Mesenchymal stem cell (in vitro differentiated cells and primary cell): ENCODE data around the gene RUSF1.

Experiments used
- DNase-seq: peaks from one replicate; pipeline ENCODE4 v3.0.0-alpha.2; 2013
- H2AFZ ChIP-seq: one replicate; pipeline ENCODE4 v1.6.1; 2013; ENCODE audit warnings: low read depth, mild to moderate bottlenecking, control low read depth, inconsistent platforms, low read length, moderate library complexity
- H2AK5ac ChIP-seq: 2 replicates; pipeline ENCODE4 v1.6.1; 2013; ENCODE audit warnings: low read length, moderate library complexity, mild to moderate bottlenecking, inconsistent platforms; ENCODE audit not compliant: severe bottlenecking
- H2BK120ac ChIP-seq: one replicate; pipeline ENCODE4 v1.6.1; 2013; ENCODE audit warnings: low read depth, mild to moderate bottlenecking, inconsistent platforms, low read length, moderate library complexity
- H2BK12ac ChIP-seq, 2 experiments: one replicate each; pipeline ENCODE4 v1.6.1; 2013; ENCODE audit warnings: inconsistent platforms in 2 of 2, low read length in 2 of 2, mild to moderate bottlenecking in 2 of 2, moderate library complexity in 2 of 2, control low read depth in 1 of 2
- H2BK15ac ChIP-seq: one replicate; pipeline ENCODE4 v1.6.1; 2013; ENCODE audit warnings: mild to moderate bottlenecking, low read depth, inconsistent platforms; ENCODE audit not compliant: poor library complexity, severe bottlenecking
- H2BK5ac ChIP-seq: 2 replicates; pipeline ENCODE4 v1.6.1; 2013; ENCODE audit warnings: low read depth, mild to moderate bottlenecking, low read length, control low read depth, inconsistent platforms; ENCODE audit not compliant: poor library complexity, severe bottlenecking
- H3K14ac ChIP-seq, 2 experiments: one replicate each; pipeline ENCODE4 v1.6.1; 2013; ENCODE audit warnings: inconsistent platforms in 2 of 2, low read length in 2 of 2, control low read depth in 1 of 2, mild to moderate bottlenecking in 1 of 2, moderate library complexity in 1 of 2
- H3K18ac ChIP-seq, 2 experiments: one replicate each; pipeline ENCODE4 v1.6.1; 2013; ENCODE audit warnings: inconsistent platforms in 2 of 2, low read length in 2 of 2, control low read depth in 1 of 2, low read depth in 1 of 2, mild to moderate bottlenecking in 1 of 2
- H3K23ac ChIP-seq, 2 experiments: one replicate each; pipeline ENCODE4 v1.6.1; 2013; ENCODE audit warnings: inconsistent platforms in 2 of 2, low read length in 2 of 2, mild to moderate bottlenecking in 2 of 2, moderate library complexity in 2 of 2, control low read depth in 1 of 2
- H3K27ac ChIP-seq: 2 replicates; pipeline ENCODE4 v1.5.1; 2013; ENCODE audit warnings: mild to moderate bottlenecking, moderate library complexity, low read length, control low read depth, inconsistent platforms; ENCODE audit not compliant: poor library complexity, severe bottlenecking
- H3K27me3 ChIP-seq, 2 experiments: 2 replicates each; pipeline versions ENCODE4 v1.6.1 to v1.7.0; 2013; ENCODE audit warnings: low read length in 2 of 2, mild to moderate bottlenecking in 2 of 2, moderate library complexity in 2 of 2, control low read depth in 1 of 2, inconsistent platforms in 1 of 2; ENCODE audit not compliant: control insufficient read depth in 1 of 2, insufficient read depth in 1 of 2
- H3K36me3 ChIP-seq, 2 experiments: 2 replicates each; pipeline versions ENCODE4 v1.6.1 to v1.7.0; 2013; ENCODE audit warnings: low read length in 2 of 2, control low read depth in 1 of 2, inconsistent platforms in 1 of 2, low read depth in 1 of 2, mild to moderate bottlenecking in 1 of 2; ENCODE audit not compliant: insufficient read depth in 2 of 2, control insufficient read depth in 1 of 2
- H3K4ac ChIP-seq, 2 experiments: one replicate each; pipeline ENCODE4 v1.6.1; 2013; ENCODE audit warnings: inconsistent platforms in 2 of 2, low read length in 2 of 2, mild to moderate bottlenecking in 2 of 2, moderate library complexity in 2 of 2, control low read depth in 1 of 2, low read depth in 1 of 2
- H3K4me1 ChIP-seq: 2 replicates; pipeline ENCODE4 v1.6.1; 2013; ENCODE audit warnings: low read depth, low read length, control low read depth; ENCODE audit not compliant: control insufficient read depth, insufficient read depth
- H3K4me2 ChIP-seq: 2 replicates; pipeline ENCODE4 v1.6.1; 2013; ENCODE audit warnings: low read length, mild to moderate bottlenecking, inconsistent platforms; ENCODE audit not compliant: poor library complexity, severe bottlenecking
- H3K4me3 ChIP-seq, 2 experiments: 2 replicates each; pipeline versions ENCODE4 v1.5.1 to v1.7.0; 2013; ENCODE audit warnings: low read length in 2 of 2, mild to moderate bottlenecking in 2 of 2, control low read depth in 1 of 2, low read depth in 1 of 2; ENCODE audit not compliant: insufficient read depth in 1 of 2
- H3K79me1 ChIP-seq: replicated peaks from 2 replicates; pipeline ENCODE4 v1.6.1; 2013; ENCODE audit warnings: mild to moderate bottlenecking, control low read depth, low read length, inconsistent platforms; ENCODE audit not compliant: poor library complexity, severe bottlenecking
- H3K9ac ChIP-seq: 2 replicates; pipeline ENCODE4 v1.7.0; 2013; ENCODE audit warnings: mild to moderate bottlenecking, low read length, moderate library complexity
- H3K9me3 ChIP-seq: 2 replicates; pipeline ENCODE4 v1.7.0; 2013; ENCODE audit warnings: mild to moderate bottlenecking, low read length; ENCODE audit not compliant: control insufficient read depth
- H4K8ac ChIP-seq: one replicate; pipeline ENCODE4 v1.6.1; 2013; ENCODE audit warnings: inconsistent platforms, mild to moderate bottlenecking, low read length, moderate library complexity
- H4K91ac ChIP-seq: one replicate; pipeline ENCODE4 v1.6.1; 2013; ENCODE audit warnings: mild to moderate bottlenecking, low read length, inconsistent platforms
- WGBS: methylation state at CpG from one replicate; pipeline ENCODE4 v1.1.7; 2013; ENCODE audit warnings: mixed read lengths; 5-methylcytosine and 5-hydroxymethylcytosine counted together

RUSF1 gene

GRCh38 chr16:31467151-31467773 is 40.9 kb downstream of the RUSF1 start:
- Histone ChIP-seq H2BK15ac (no peak overlapping the region), H4K91ac (no peak overlapping the region), H2BK5ac (no peak overlapping the region), H2AK5ac (no peak overlapping the region), H2BK12ac (no peak overlapping the region), H3K27me3 (no peaks in the 10 kb centered on the region), H3K18ac (no peak overlapping the region), H3K36me3 (peaks cover 38 to 50% of the 10 kb centered on the region in 2 experiments), H3K4ac (no peak overlapping the region), H3K14ac (no peak overlapping the region), H3K4me2 (no peak overlapping the region), H3K79me1 (peaks cover 21% of the 10 kb centered on the region), H3K23ac (no peak overlapping the region), H2BK120ac (no peak overlapping the region), H3K27ac (no peak overlapping the region), H2AFZ (no peak overlapping the region), H3K9me3 (no peaks in the 10 kb centered on the region), H4K8ac (no peak overlapping the region), H3K4me1 (peaks cover 9% of the 10 kb centered on the region), H3K4me3 (no peak overlapping the region), H3K9ac (no peak overlapping the region)
- no peak for DNase-seq
- 83% methylated on average over 3 of the region's 5 CpGs for WGBS

- no peak overlapping the region for H3K4ac ChIP-seq
- no peak overlapping the region for H3K23ac ChIP-seq
- H2BK5ac ChIP-seq = no peak overlapping the region
- H3K79me1 ChIP-seq = peaks cover 28% of the 10 kb centered on the region
- H2BK15ac ChIP-seq = no peak overlapping the region
- no peak overlapping the region for H3K4me3 ChIP-seq
- no peak overlapping the region for H2AK5ac ChIP-seq
- no peak overlapping the region for H2BK120ac ChIP-seq
- no peak overlapping the region for H3K14ac ChIP-seq
- peaks cover 44 to 58% of the 10 kb centered on the region in 2 experiments for H3K36me3 ChIP-seq
- H3K9ac ChIP-seq = no peak overlapping the region
- no peak overlapping the region for H2BK12ac ChIP-seq
- no peak for DNase-seq
- H3K4me1 ChIP-seq = peaks cover 10% of the 10 kb centered on the region
- WGBS = 92% methylated on average over 18 of the region's 18 CpGs
- H2AFZ ChIP-seq = no peak overlapping the region
- no peak overlapping the region for H4K91ac ChIP-seq
- H3K27ac ChIP-seq = no peak overlapping the region
- H3K9me3 ChIP-seq = no peaks in the 10 kb centered on the region
- no peak overlapping the region for H3K4me2 ChIP-seq
- no peak overlapping the region for H3K18ac ChIP-seq
- no peaks in the 10 kb centered on the region for H3K27me3 ChIP-seq
- H4K8ac ChIP-seq = no peak overlapping the region
Measured at GRCh38 chr16:31466381-31466841, 41.8 kb downstream of the RUSF1 start.

GRCh38 chr16:31465788-31466370 is 42.3 kb downstream of the RUSF1 start:
- Histone ChIP-seq H3K18ac (no peak overlapping the region), H3K36me3 (peaks cover 44 to 58% of the 10 kb centered on the region in 2 experiments), H3K9me3 (no peaks in the 10 kb centered on the region), H2BK5ac (no peak overlapping the region), H2BK15ac (no peak overlapping the region), H3K27me3 (no peaks in the 10 kb centered on the region), H3K4ac (no peak overlapping the region), H3K23ac (no peak overlapping the region), H3K9ac (no peak overlapping the region), H3K79me1 (peaks cover 28% of the 10 kb centered on the region), H4K91ac (no peak overlapping the region), H2AK5ac (no peak overlapping the region), H3K4me1 (peaks cover 5% of the 10 kb centered on the region), H3K4me2 (no peak overlapping the region), H4K8ac (no peak overlapping the region), H2BK120ac (no peak overlapping the region), H2BK12ac (no peak overlapping the region), H3K27ac (no peak overlapping the region), H3K14ac (no peak overlapping the region), H3K4me3 (no peak overlapping the region), H2AFZ (no peak overlapping the region)
- no peak for DNase-seq
- WGBS = 96% methylated on average over 20 of the region's 20 CpGs

- Histone ChIP-seq H3K36me3 (peaks cover 44 to 58% of the 10 kb centered on the region in 2 experiments), H3K4ac (no peak overlapping the region), H3K4me3 (no peak overlapping the region), H2AFZ (no peak overlapping the region), H3K4me1 (peaks cover 7% of the 10 kb centered on the region), H2AK5ac (no peak overlapping the region), H3K4me2 (no peak overlapping the region), H3K14ac (no peak overlapping the region), H3K9me3 (no peaks in the 10 kb centered on the region), H3K23ac (no peak overlapping the region), H3K27ac (no peak overlapping the region), H4K8ac (no peak overlapping the region), H2BK120ac (no peak overlapping the region), H2BK5ac (no peak overlapping the region), H3K27me3 (no peaks in the 10 kb centered on the region), H2BK15ac (no peak overlapping the region), H4K91ac (peak overlapping the region; percentile 41), H3K9ac (no peak overlapping the region), H3K79me1 (peaks cover 28% of the 10 kb centered on the region), H2BK12ac (no peak overlapping the region), H3K18ac (no peak overlapping the region)
- DNase-seq = no peak
- WGBS = 92% methylated on average over 17 of the region's 17 CpGs
Measured at GRCh38 chr16:31464781-31465260, 43.4 kb downstream of the RUSF1 start.
